Fibroblast of skin of abdomen (primary cell): ENCODE data around the gene ARHGAP40. TPM values are rescaled to one million over a fixed set of nuclear protein-coding genes. Genes with fewer than 3 reads are reported as not detected.

Source experiments
- DNase-seq: peaks from one replicate; pipeline ENCODE4 v3.0.0-alpha.2; 2013
- polyA plus RNA-seq, 2 experiments: library from polyadenylated mRNA; unstranded; fragments of 120-200 nt; gene quantifications; one replicate each; pipeline ENCODE4 v1.2.1, GENCODE V29; 2013; ENCODE audit not compliant: insufficient read length in 2 of 2

Gene ARHGAP40
- not detected for polyA plus RNA-seq (2013, experiment 1 of 2; ENCODE audit: insufficient read length)
- polyA plus RNA-seq (2013, experiment 2 of 2; ENCODE audit: insufficient read length) = not detected

GRCh38 chr20:38601216-38602184, at the start of gene ARHGAP40:
TSS of gene ARHGAP40 (plus strand) at chr20:38601809.
- DNase-seq = no peak

- no peak for DNase-seq
These were observed 46.6 kb upstream of the ARHGAP40 start for GRCh38 chr20:38554986-38555385.

- no peak for DNase-seq
These were observed 46.2 kb upstream of the ARHGAP40 start for GRCh38 chr20:38555395-38555794.

GRCh38 chr20:38557174-38557573, 44.4 kb upstream of the ARHGAP40 start:
- no peak for DNase-seq

GRCh38 chr20:38558596-38559360, 42.8 kb upstream of the ARHGAP40 start:
- DNase-seq = no peak

GRCh38 chr20:38559764-38560163, 41.8 kb upstream of the ARHGAP40 start:
- peak; percentile 22 for DNase-seq

- DNase-seq = no peak
These were observed 37.7 kb upstream of the ARHGAP40 start for GRCh38 chr20:38563802-38564431.

- DNase-seq = no peak
These were observed 36.9 kb upstream of the ARHGAP40 start for GRCh38 chr20:38564680-38565079.

- DNase-seq = no peak
These were observed 35.5 kb upstream of the ARHGAP40 start for GRCh38 chr20:38566036-38566598.

GRCh38 chr20:38569747-38570525, 31.7 kb upstream of the ARHGAP40 start:
- no peak for DNase-seq

- DNase-seq = no peak
These were observed 28.2 kb upstream of the ARHGAP40 start for GRCh38 chr20:38573413-38573812.

- DNase-seq = no peak
These were observed 22.2 kb upstream of the ARHGAP40 start for GRCh38 chr20:38579219-38579910.

GRCh38 chr20:38579921-38580320, 21.7 kb upstream of the ARHGAP40 start:
- no peak for DNase-seq

GRCh38 chr20:38581013-38581412, 20.6 kb upstream of the ARHGAP40 start, which contains the start of gene ADIG:
TSS of gene ADIG (plus strand) at chr20:38581197. CDS start at chr20:38581251, 54 bp downstream.
- DNase-seq = no peak

- no peak for DNase-seq
These were observed 19.7 kb upstream of the ARHGAP40 start for GRCh38 chr20:38581830-38582358.

GRCh38 chr20:38583306-38583705, 18.3 kb upstream of the ARHGAP40 start:
- no peak for DNase-seq

GRCh38 chr20:38584099-38584763, 17.4 kb upstream of the ARHGAP40 start:
- no peak for DNase-seq

GRCh38 chr20:38585404-38586180, 16.0 kb upstream of the ARHGAP40 start:
- no peak for DNase-seq

GRCh38 chr20:38586181-38586525, 15.5 kb upstream of the ARHGAP40 start:
- no peak for DNase-seq
